GM12878 (cell line): ENCODE data around the gene OR11H6. TPM values are rescaled to one million over a fixed set of nuclear protein-coding genes. Genes with fewer than 3 reads are reported as not detected.

ENCODE experiments used
- KDM1A ChIP-seq: fragments of 200-600 bp; sonication (generic); IDR thresholded peaks from 2 replicates; pipeline ENCODE4 v1.6.1; 2016; ENCODE audit warnings: borderline replicate concordance
- REST ChIP-seq: IDR thresholded peaks from 2 replicates; pipeline ENCODE4 v1.6.1; 2012; ENCODE audit warnings: mild to moderate bottlenecking, low read depth, low read length
- SMAD1 ChIP-seq: fragments of 450-650 bp; IDR thresholded peaks from 2 replicates; pipeline ENCODE4 v1.6.1; 2018; ENCODE audit warnings: mild to moderate bottlenecking, low read depth; ENCODE audit not compliant: partially characterized antibody
- STAT1 ChIP-seq: fragments of 450-650 bp; conservative IDR thresholded peaks from 2 replicates; pipeline ENCODE4 v1.6.1; 2014; ENCODE audit warnings: antibody characterized with exemption, mild to moderate bottlenecking
- polyA plus RNA-seq, 11 experiments: library from polyadenylated mRNA; depleted of rRNA in 4 of 11; unstranded in 6 of 11; stranded (reverse) in 5 of 11; fragments of >200 nt; fragmentation: Nextera tagmentation in 4 of 11; fragmentation: Illumina TruSeq in 1 of 11; extraction: Ambion mirVana in 4 of 11; extraction: Trizol in 1 of 11; gene quantifications; 1 replicate in 1 of 11; 2 replicates in 10 of 11; pipeline versions ENCODE4 v1.2.1 to v1.2.3, GENCODE V29; 2011 to 2016; ENCODE audit warnings: inconsistent platforms in 2 of 11, missing spikeins in 2 of 11, low read depth in 1 of 11
- small RNA-seq: library from RNA; depleted of rRNA; stranded (forward); fragments of <200 nt; gene quantifications from one replicate; pipeline ENCODE3, GENCODE V24; 2014
- total RNA-seq, 4 experiments: library from RNA; depleted of rRNA in 3 of 4; stranded (reverse); fragments of >200 nt in 3 of 4; fragmentation: Illumina TruSeq in 1 of 4; extraction: Trizol in 1 of 4; gene quantifications; 2 replicates each; pipeline versions ENCODE4 v1.2.1 to v1.2.3, GENCODE V29; 2013 to 2021

The OR11H6 gene
- total and polyA plus RNA-seq, 10 of the 15 experiments (the other 5 are each of a cell fraction or from before 2014, with no cell fraction given) = not detected

- no peak for TF ChIP-seq KDM1A
- no peak for TF ChIP-seq SMAD1
- no peak for TF ChIP-seq REST
- no peak for TF ChIP-seq STAT1
These were observed 50.6 kb downstream of the OR11H6 start (continued) for GRCh38 chr14:20274062-20274461.

Small RNA genes lying within 50 kb of the gene (small RNA-seq; reads per million reads assigned to genes)
- gene GTF2IP22 = not detected

Other genes starting within 250 kb of the OR11H6 start
Only the 7 nearest of the 19 such genes appear.
- not detected in 2 replicates for gene OR4K17, start 113.0 kb upstream of the OR11H6 start, total RNA-seq (2014; rRNA removed)
- gene OR4K17, start 113.0 kb upstream of the OR11H6 start, total RNA-seq (2014; rRNA removed; fragmentation: Illumina TruSeq; extraction: Trizol) = not detected in 2 replicates
- not detected in 2 replicates for gene OR4K17, start 113.0 kb upstream of the OR11H6 start, total RNA-seq (2021)
- not detected in 2 replicates for gene OR4K17, start 113.0 kb upstream of the OR11H6 start, polyA plus RNA-seq (2011; rRNA removed)
- gene OR4K17, start 113.0 kb upstream of the OR11H6 start, polyA plus RNA-seq (2014; fragmentation: Illumina TruSeq; extraction: Trizol) = not detected in 2 replicates
- not detected for gene OR4K17, start 113.0 kb upstream of the OR11H6 start, polyA plus RNA-seq (2014; fragmentation: Nextera tagmentation; extraction: Ambion mirVana)
- gene OR4K17, start 113.0 kb upstream of the OR11H6 start, polyA plus RNA-seq (2014; rRNA removed) = not detected in 2 replicates
- gene OR4K17, start 113.0 kb upstream of the OR11H6 start, polyA plus RNA-seq (2016; fragmentation: Nextera tagmentation; extraction: Ambion mirVana) = not detected
- gene OR4N5, start 84.9 kb upstream of the OR11H6 start, total RNA-seq (2014; rRNA removed) = not detected in 2 replicates
- not detected in 2 replicates for gene OR4N5, start 84.9 kb upstream of the OR11H6 start, total RNA-seq (2014; rRNA removed; fragmentation: Illumina TruSeq; extraction: Trizol)
- gene OR4N5, start 84.9 kb upstream of the OR11H6 start, total RNA-seq (2021) = not detected in 2 replicates
- gene OR4N5, start 84.9 kb upstream of the OR11H6 start, polyA plus RNA-seq (2011; rRNA removed) = not detected in 2 replicates
- gene OR4N5, start 84.9 kb upstream of the OR11H6 start, polyA plus RNA-seq (2014; fragmentation: Illumina TruSeq; extraction: Trizol) = not detected in 2 replicates
- gene OR4N5, start 84.9 kb upstream of the OR11H6 start, polyA plus RNA-seq (2014; fragmentation: Nextera tagmentation; extraction: Ambion mirVana) = not detected
- not detected in 2 replicates for gene OR4N5, start 84.9 kb upstream of the OR11H6 start, polyA plus RNA-seq (2014; rRNA removed)
- not detected for gene OR4N5, start 84.9 kb upstream of the OR11H6 start, polyA plus RNA-seq (2016; fragmentation: Nextera tagmentation; extraction: Ambion mirVana)
- gene OR11G2, start 32.8 kb upstream of the OR11H6 start, total RNA-seq (2014; rRNA removed) = not detected in 2 replicates
- gene OR11G2, start 32.8 kb upstream of the OR11H6 start, total RNA-seq (2014; rRNA removed; fragmentation: Illumina TruSeq; extraction: Trizol) = not detected in 2 replicates
- gene OR11G2, start 32.8 kb upstream of the OR11H6 start, total RNA-seq (2021) = not detected in 2 replicates
- gene OR11G2, start 32.8 kb upstream of the OR11H6 start, polyA plus RNA-seq (2011; rRNA removed) = not detected in 2 replicates
- not detected in 2 replicates for gene OR11G2, start 32.8 kb upstream of the OR11H6 start, polyA plus RNA-seq (2014; fragmentation: Illumina TruSeq; extraction: Trizol)
- gene OR11G2, start 32.8 kb upstream of the OR11H6 start, polyA plus RNA-seq (2014; fragmentation: Nextera tagmentation; extraction: Ambion mirVana) = not detected
- not detected in 2 replicates for gene OR11G2, start 32.8 kb upstream of the OR11H6 start, polyA plus RNA-seq (2014; rRNA removed)
- under 1 TPM in 1 of 2 experiments, not detected in 1; 0.08 TPM for gene OR11G2, start 32.8 kb upstream of the OR11H6 start, polyA plus RNA-seq (2016; fragmentation: Nextera tagmentation; extraction: Ambion mirVana)
- not detected in 2 replicates for gene OR11H7, start 5.3 kb downstream of the OR11H6 start, total RNA-seq (2014; rRNA removed)
- not detected in 2 replicates for gene OR11H7, start 5.3 kb downstream of the OR11H6 start, total RNA-seq (2014; rRNA removed; fragmentation: Illumina TruSeq; extraction: Trizol)
- not detected in 2 replicates for gene OR11H7, start 5.3 kb downstream of the OR11H6 start, total RNA-seq (2021)
- gene OR11H7, start 5.3 kb downstream of the OR11H6 start, polyA plus RNA-seq (2011; rRNA removed) = not detected in 2 replicates
- not detected in 2 replicates for gene OR11H7, start 5.3 kb downstream of the OR11H6 start, polyA plus RNA-seq (2014; fragmentation: Illumina TruSeq; extraction: Trizol)
- gene OR11H7, start 5.3 kb downstream of the OR11H6 start, polyA plus RNA-seq (2014; fragmentation: Nextera tagmentation; extraction: Ambion mirVana) = under 1 TPM in 1 of 2 experiments, not detected in 1; 0.10 TPM
- not detected in 2 replicates for gene OR11H7, start 5.3 kb downstream of the OR11H6 start, polyA plus RNA-seq (2014; rRNA removed)
- not detected for gene OR11H7, start 5.3 kb downstream of the OR11H6 start, polyA plus RNA-seq (2016; fragmentation: Nextera tagmentation; extraction: Ambion mirVana)
- not detected in 2 replicates for gene OR11H4, start 15.6 kb downstream of the OR11H6 start, total RNA-seq (2014; rRNA removed)
- not detected in 2 replicates for gene OR11H4, start 15.6 kb downstream of the OR11H6 start, total RNA-seq (2014; rRNA removed; fragmentation: Illumina TruSeq; extraction: Trizol)
- gene OR11H4, start 15.6 kb downstream of the OR11H6 start, total RNA-seq (2021) = not detected in 2 replicates
- not detected in 2 replicates for gene OR11H4, start 15.6 kb downstream of the OR11H6 start, polyA plus RNA-seq (2011; rRNA removed)
- gene OR11H4, start 15.6 kb downstream of the OR11H6 start, polyA plus RNA-seq (2014; fragmentation: Illumina TruSeq; extraction: Trizol) = not detected in 2 replicates
- gene OR11H4, start 15.6 kb downstream of the OR11H6 start, polyA plus RNA-seq (2014; fragmentation: Nextera tagmentation; extraction: Ambion mirVana) = not detected
- gene OR11H4, start 15.6 kb downstream of the OR11H6 start, polyA plus RNA-seq (2014; rRNA removed) = not detected in 2 replicates
- not detected for gene OR11H4, start 15.6 kb downstream of the OR11H6 start, polyA plus RNA-seq (2016; fragmentation: Nextera tagmentation; extraction: Ambion mirVana)
- gene TTC5, start 82.2 kb downstream of the OR11H6 start, total RNA-seq (2014; rRNA removed) = 11.4 and 11.8 TPM in 2 replicates
- 15.3 and 15.7 TPM in 2 replicates for gene TTC5, start 82.2 kb downstream of the OR11H6 start, total RNA-seq (2014; rRNA removed; fragmentation: Illumina TruSeq; extraction: Trizol)
- gene TTC5, start 82.2 kb downstream of the OR11H6 start, total RNA-seq (2021) = 15.9 and 16.6 TPM in 2 replicates
- gene TTC5, start 82.2 kb downstream of the OR11H6 start, polyA plus RNA-seq (2011; rRNA removed) = 21.6 and 22.5 TPM in 2 replicates
- gene TTC5, start 82.2 kb downstream of the OR11H6 start, polyA plus RNA-seq (2014; fragmentation: Illumina TruSeq; extraction: Trizol) = 7.3 and 9.7 TPM in 2 replicates
- gene TTC5, start 82.2 kb downstream of the OR11H6 start, polyA plus RNA-seq (2014; fragmentation: Nextera tagmentation; extraction: Ambion mirVana) = 1 to 10 TPM; 6.9 to 7.6 TPM
- gene TTC5, start 82.2 kb downstream of the OR11H6 start, polyA plus RNA-seq (2014; rRNA removed) = 7.6 and 8.0 TPM in 2 replicates
- gene TTC5, start 82.2 kb downstream of the OR11H6 start, polyA plus RNA-seq (2016; fragmentation: Nextera tagmentation; extraction: Ambion mirVana) = 10 to 100 TPM; 20.9 to 21.3 TPM
- gene CCNB1IP1, start 109.6 kb downstream of the OR11H6 start, total RNA-seq (2014; rRNA removed) = 92.4 and 122 TPM in 2 replicates
- gene CCNB1IP1, start 109.6 kb downstream of the OR11H6 start, total RNA-seq (2014; rRNA removed; fragmentation: Illumina TruSeq; extraction: Trizol) = 99.7 and 102 TPM in 2 replicates
- gene CCNB1IP1, start 109.6 kb downstream of the OR11H6 start, total RNA-seq (2021) = 60.3 and 61.0 TPM in 2 replicates
- 165 and 188 TPM in 2 replicates for gene CCNB1IP1, start 109.6 kb downstream of the OR11H6 start, polyA plus RNA-seq (2011; rRNA removed)
- gene CCNB1IP1, start 109.6 kb downstream of the OR11H6 start, polyA plus RNA-seq (2014; fragmentation: Illumina TruSeq; extraction: Trizol) = 109 and 144 TPM in 2 replicates
- 10 to 100 TPM; 69.2 to 80.6 TPM for gene CCNB1IP1, start 109.6 kb downstream of the OR11H6 start, polyA plus RNA-seq (2014; fragmentation: Nextera tagmentation; extraction: Ambion mirVana)
- 85.1 and 98.2 TPM in 2 replicates for gene CCNB1IP1, start 109.6 kb downstream of the OR11H6 start, polyA plus RNA-seq (2014; rRNA removed)
- gene CCNB1IP1, start 109.6 kb downstream of the OR11H6 start, polyA plus RNA-seq (2016; fragmentation: Nextera tagmentation; extraction: Ambion mirVana) = 10 to 100 TPM; 20.4 to 23.0 TPM